Duodenal mucosa (tissue), 2 donors: Measurements from ENCODE around the gene TEKTIP1.

Experiments
- H3K27ac ChIP-seq: one replicate; pipeline ENCODE4 v1.7.0; 2013; ENCODE audit warnings: low read depth, low read length
- H3K27me3 ChIP-seq, 2 donors: one replicate each; pipeline ENCODE4 v1.7.0; 2013; ENCODE audit warnings: low read length in 2 of 2, control low read depth in 1 of 2; ENCODE audit not compliant: insufficient read depth in 2 of 2, control insufficient read depth in 1 of 2
- H3K36me3 ChIP-seq, 2 donors: one replicate each; pipeline ENCODE4 v1.7.0; 2013; ENCODE audit warnings: low read length in 2 of 2, control low read depth in 1 of 2; ENCODE audit not compliant: insufficient read depth in 2 of 2, control insufficient read depth in 1 of 2
- H3K4me1 ChIP-seq, 2 donors: one replicate each; pipeline ENCODE4 v1.7.0; 2013; ENCODE audit warnings: low read length in 2 of 2, control low read depth in 1 of 2; ENCODE audit not compliant: insufficient read depth in 2 of 2, control insufficient read depth in 1 of 2
- H3K4me3 ChIP-seq, 2 donors: one replicate each; pipeline ENCODE4 v1.7.0; 2013; ENCODE audit warnings: low read length in 2 of 2, low read depth in 1 of 2
- H3K9ac ChIP-seq, 2 donors: one replicate each; pipeline ENCODE4 v1.7.0; 2013; ENCODE audit warnings: low read length in 2 of 2, low read depth in 1 of 2
- H3K9me3 ChIP-seq, 2 donors: one replicate each; pipeline ENCODE4 v1.7.0; 2013; ENCODE audit warnings: low read length in 2 of 2, control low read depth in 1 of 2; ENCODE audit not compliant: control insufficient read depth in 1 of 2

TEKTIP1 gene

DNA sequence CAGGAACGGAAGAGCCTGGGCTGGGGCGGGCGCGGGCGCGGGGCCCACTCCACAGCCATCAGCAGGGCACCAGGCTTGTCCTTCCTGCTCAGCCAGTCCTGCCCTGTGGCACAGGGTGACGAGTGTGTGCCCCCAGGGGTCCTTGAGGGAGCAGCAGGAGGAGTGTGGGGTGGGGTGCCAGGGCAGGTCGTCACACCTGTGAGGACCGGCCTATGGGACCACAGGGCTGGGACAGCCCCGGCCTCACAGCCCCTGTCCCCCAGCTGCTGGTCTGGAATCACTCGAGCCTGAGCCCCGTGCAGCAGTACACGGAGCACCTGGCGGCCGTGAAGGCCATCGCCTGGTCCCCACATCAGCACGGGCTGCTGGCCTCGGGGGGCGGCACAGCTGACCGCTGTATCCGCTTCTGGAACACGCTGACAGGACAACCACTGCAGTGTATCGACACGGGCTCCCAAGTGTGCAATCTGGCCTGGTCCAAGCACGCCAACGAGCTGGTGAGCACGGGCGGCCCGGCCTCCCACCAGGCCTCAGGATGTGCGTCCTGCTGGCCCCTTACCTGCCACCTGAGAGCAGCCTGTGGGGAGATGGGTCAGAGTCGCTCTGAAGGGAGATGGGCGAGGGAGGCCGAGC is 6.7 kb upstream of the TEKTIP1 start:
- Histone ChIP-seq H3K4me3 (no peak overlapping the region), H3K4me1 (no peaks in the 10 kb centered on the region), H3K9ac (no peak overlapping the region), H3K36me3 (peaks cover 34 to 71% of the 10 kb centered on the region in 2 donors), H3K9me3 (no peaks in the 10 kb centered on the region), H3K27ac (no peak overlapping the region), H3K27me3 (no peaks in the 10 kb centered on the region)

- Histone ChIP-seq H3K36me3 (peaks cover 29 to 67% of the 10 kb centered on the region in 2 donors), H3K27ac (no peak overlapping the region), H3K9ac (no peak overlapping the region), H3K4me1 (no peaks in the 10 kb centered on the region), H3K27me3 (no peaks in the 10 kb centered on the region), H3K4me3 (no peak overlapping the region), H3K9me3 (no peaks in the 10 kb centered on the region)
These were observed 5.9 kb upstream of the TEKTIP1 start for GRCh38 chr19:3533033-3533432.

GRCh38 chr19:3533563-3534216 is 5.3 kb upstream of the TEKTIP1 start:
- Histone ChIP-seq H3K4me3 (no peak overlapping the region), H3K9me3 (no peaks in the 10 kb centered on the region), H3K4me1 (no peaks in the 10 kb centered on the region), H3K27me3 (no peaks in the 10 kb centered on the region), H3K27ac (no peak overlapping the region), H3K36me3 (peaks cover 27 to 65% of the 10 kb centered on the region in 2 donors), H3K9ac (no peak overlapping the region)

DNA sequence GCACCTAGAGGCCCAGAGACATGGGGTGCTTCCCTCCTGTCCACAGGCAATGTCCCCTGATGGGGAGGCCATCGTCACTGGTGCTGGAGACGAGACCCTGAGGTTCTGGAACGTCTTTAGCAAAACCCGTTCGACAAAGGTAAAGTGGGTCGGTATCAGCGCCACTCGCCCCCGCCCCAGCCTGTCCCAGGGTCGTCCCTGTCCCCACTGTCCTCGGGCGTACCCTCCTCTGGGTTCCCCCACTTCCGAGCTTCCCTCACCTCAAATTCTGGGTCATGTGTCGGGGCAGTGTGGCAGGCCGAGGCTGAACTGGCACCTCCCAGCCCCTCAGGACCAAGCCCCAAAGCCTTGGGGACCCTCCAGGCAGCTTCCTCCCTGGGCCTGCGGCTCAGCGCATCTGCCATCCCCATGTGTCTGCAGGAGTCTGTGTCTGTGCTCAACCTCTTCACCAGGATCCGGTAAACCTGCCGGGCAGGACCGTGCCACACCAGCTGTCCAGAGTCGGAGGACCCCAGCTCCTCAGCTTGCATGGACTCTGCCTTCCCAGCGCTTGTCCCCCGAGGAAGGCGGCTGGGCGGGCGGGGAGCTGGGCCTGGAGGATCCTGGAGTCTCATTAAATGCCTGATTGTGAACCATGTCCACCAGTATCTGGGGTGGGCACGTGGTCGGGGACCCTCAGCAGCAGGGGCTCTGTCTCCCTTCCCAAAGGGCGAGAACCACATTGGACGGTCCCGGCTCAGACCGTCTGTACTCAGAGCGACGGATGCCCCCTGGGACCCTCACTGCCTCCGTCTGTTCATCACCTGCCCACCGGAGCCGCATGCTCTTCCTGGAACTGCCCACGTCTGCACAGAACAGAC is 4.4 kb upstream of the TEKTIP1 start:
- Histone ChIP-seq H3K36me3 (peaks cover 27 to 63% of the 10 kb centered on the region in 2 donors), H3K27ac (no peak overlapping the region), H3K9me3 (no peaks in the 10 kb centered on the region), H3K9ac (no peak overlapping the region), H3K4me3 (no peak overlapping the region), H3K4me1 (no peaks in the 10 kb centered on the region), H3K27me3 (no peaks in the 10 kb centered on the region)

GRCh38 chr19:3535235-3535535 is 3.8 kb upstream of the TEKTIP1 start:
- no peak overlapping the region for H3K9ac ChIP-seq
- H3K9me3 ChIP-seq: no peaks in the 10 kb centered on the region
- H3K4me1 ChIP-seq: no peaks in the 10 kb centered on the region
- H3K27me3 ChIP-seq: no peaks in the 10 kb centered on the region
- no peak overlapping the region for H3K4me3 ChIP-seq
- H3K36me3 ChIP-seq: peaks cover 27 to 62% of the 10 kb centered on the region in 2 donors
- no peak overlapping the region for H3K27ac ChIP-seq

- H3K27me3 ChIP-seq: no peaks in the 10 kb centered on the region
- H3K9ac ChIP-seq: no peak overlapping the region
- no peak overlapping the region for H3K27ac ChIP-seq
- no peaks in the 10 kb centered on the region for H3K4me1 ChIP-seq
- H3K9me3 ChIP-seq: no peaks in the 10 kb centered on the region
- H3K36me3 ChIP-seq: peaks cover 27 to 59% of the 10 kb centered on the region in 2 donors
- no peak overlapping the region for H3K4me3 ChIP-seq
These were observed 3.4 kb upstream of the TEKTIP1 start for GRCh38 chr19:3535563-3535965.

- Histone ChIP-seq H3K27me3 (no peaks in the 10 kb centered on the region), H3K4me3 (no peak overlapping the region), H3K9me3 (no peaks in the 10 kb centered on the region), H3K9ac (no peak overlapping the region), H3K27ac (no peak overlapping the region), H3K36me3 (peaks cover 27 to 54% of the 10 kb centered on the region in 2 donors), H3K4me1 (no peaks in the 10 kb centered on the region)
These were observed 3.0 kb upstream of the TEKTIP1 start for GRCh38 chr19:3535981-3536380.

- Histone ChIP-seq H3K36me3 (peaks cover 25 to 49% of the 10 kb centered on the region in 2 donors), H3K27ac (no peak overlapping the region), H3K27me3 (no peaks in the 10 kb centered on the region), H3K4me3 (no peak overlapping the region), H3K9me3 (no peaks in the 10 kb centered on the region), H3K4me1 (no peaks in the 10 kb centered on the region), H3K9ac (no peak overlapping the region)
These were observed 2.4 kb upstream of the TEKTIP1 start for GRCh38 chr19:3536429-3537100.

- no peak overlapping the region for H3K9ac ChIP-seq
- peaks cover 20 to 44% of the 10 kb centered on the region in 2 donors for H3K36me3 ChIP-seq
- H3K4me3 ChIP-seq: no peak overlapping the region
- H3K27me3 ChIP-seq: no peaks in the 10 kb centered on the region
- no peaks in the 10 kb centered on the region for H3K9me3 ChIP-seq
- H3K27ac ChIP-seq: no peak overlapping the region
- H3K4me1 ChIP-seq: no peaks in the 10 kb centered on the region
These were observed 1.9 kb upstream of the TEKTIP1 start for GRCh38 chr19:3537101-3537437.
